ENCODE results near the gene MAP2K7. TPM values are rescaled to one million over a fixed set of nuclear protein-coding genes. Genes with fewer than 3 reads are reported as not detected.
A peak's percentile ranks its signal among the peaks of the same experiment; 100 is the strongest.

The MAP2K7 gene
- total and polyA plus RNA-seq, 7 donors, result 12.5 to 27.8 (median 16.5) TPM

DNA sequence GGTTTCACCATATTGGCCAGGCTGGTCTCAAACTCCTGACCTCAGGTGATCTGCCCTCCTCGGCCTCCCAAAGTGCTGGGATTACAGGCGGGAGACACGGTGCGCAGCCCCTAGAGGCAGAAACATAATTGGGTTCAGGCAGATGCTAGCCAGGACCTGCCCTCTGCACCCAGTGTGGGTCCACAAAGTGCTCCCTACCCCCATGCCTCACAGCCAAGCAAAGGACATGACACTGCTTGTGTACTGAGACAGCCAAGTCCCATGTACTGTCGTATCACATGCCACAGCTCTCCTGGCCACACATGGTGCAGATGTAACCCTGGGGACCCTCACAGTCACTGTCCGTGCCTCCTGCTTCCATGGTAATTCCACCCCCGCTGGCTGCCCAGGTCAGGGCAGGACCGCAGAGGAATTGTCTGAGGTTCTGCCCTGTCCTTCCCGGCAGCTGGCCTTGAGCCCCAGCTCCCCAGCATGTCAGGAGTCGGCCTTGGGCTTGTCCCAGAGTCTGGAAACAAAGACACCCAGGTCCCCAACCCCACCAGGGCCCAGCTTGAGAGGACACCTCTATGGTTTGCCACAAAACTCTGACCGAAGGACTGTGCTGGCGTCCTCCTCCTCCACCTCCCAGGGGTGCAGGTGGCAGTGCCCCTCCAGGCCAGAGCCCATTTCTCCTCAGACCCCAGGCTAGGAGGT, 37.1 kb upstream of the MAP2K7 start:
- no peak for DNase-seq
- Histone ChIP-seq H3K27ac (no peak overlapping the region), H3K4me1 (peaks cover 0 to 43% (median 37%) of the 10 kb centered on the region in 4 donors), H3K9me3 (no peaks in the 10 kb centered on the region), H3K27me3 (peaks cover 23 to 70% (median 50%) of the 10 kb centered on the region in 3 donors), H3K36me3 (no peaks in the 10 kb centered on the region), H3K4me3 (no peak overlapping the region)
- TF ChIP-seq POLR2AphosphoS5 (IDR thresholded peaks at IDR 0.05), result no peak
- TF ChIP-seq POLR2A (IDR thresholded peaks at IDR 0.05), result no peak
- TF ChIP-seq EP300 (IDR thresholded peaks at IDR 0.05), result no peak
- TF ChIP-seq CTCF (IDR thresholded peaks at IDR 0.05), result no peak
- intact Hi-C loops (cut with DNase I), result loop anchor here (5.0 kb wide), 1 partner anchor 36 kb away; the partner anchor contains the start of gene MAP2K7
- 67 to 78% methylated on average over 12 of the region's 12 CpGs for WGBS, 2 donors

- Histone ChIP-seq H3K4me1 (peaks cover 0 to 43% (median 37%) of the 10 kb centered on the region in 4 donors), H3K9me3 (no peaks in the 10 kb centered on the region), H3K27ac (no peak overlapping the region), H3K4me3 (no peak overlapping the region), H3K36me3 (no peaks in the 10 kb centered on the region), H3K27me3 (peaks cover 18 to 68% (median 46%) of the 10 kb centered on the region in 3 donors)
- DNase-seq, result no peak
- 84 to 90% methylated on average over 9 of the region's 9 CpGs for WGBS, 2 donors
- TF ChIP-seq CTCF (IDR thresholded peaks at IDR 0.05) (no peak), EP300 (IDR thresholded peaks at IDR 0.05) (no peak), POLR2A (IDR thresholded peaks at IDR 0.05) (no peak), POLR2AphosphoS5 (IDR thresholded peaks at IDR 0.05) (no peak)
- intact Hi-C loops (cut with DNase I), result loop anchor here (5.0 kb wide), 1 partner anchor 35 kb away; the partner anchor contains the start of gene MAP2K7
Observed at GRCh38 chr19:7867092-7867844, 36.4 kb upstream of the MAP2K7 start.

GRCh38 chr19:7868326-7868670, 35.4 kb upstream of the MAP2K7 start:
- no peaks in the 10 kb centered on the region for H3K36me3 ChIP-seq
- H3K27me3 ChIP-seq, result peaks cover 26 to 68% (median 52%) of the 10 kb centered on the region in 3 donors
- intact Hi-C loops (cut with DNase I), result loop anchor here (5.0 kb wide), 1 partner anchor 34 kb away; the partner anchor contains the start of gene MAP2K7
- TF ChIP-seq EP300 (IDR thresholded peaks at IDR 0.05) (no peak), POLR2A (IDR thresholded peaks at IDR 0.05) (no peak), CTCF (IDR thresholded peaks at IDR 0.05) (no peak), POLR2AphosphoS5 (IDR thresholded peaks at IDR 0.05) (no peak)
- H3K9me3 ChIP-seq, result no peaks in the 10 kb centered on the region
- H3K4me3 ChIP-seq, result peak overlapping the region in 3 of 4 donors; percentile 29 to 46 (median 42)
- peaks cover 0 to 40% (median 34%) of the 10 kb centered on the region in 4 donors for H3K4me1 ChIP-seq
- WGBS, 2 donors, result 5 to 13% methylated on average over 21 of the region's 21 CpGs
- DNase-seq, result no peak
- H3K27ac ChIP-seq, result no peak overlapping the region

- no peak for TF ChIP-seq EP300 (IDR thresholded peaks at IDR 0.05)
- TF ChIP-seq CTCF (IDR thresholded peaks at IDR 0.05), result peak in 1 of 4 experiments; percentile 86
- intact Hi-C loops (cut with DNase I), result loop anchor here (5.0 kb wide), 1 partner anchor 33 kb away; the partner anchor contains the start of gene MAP2K7
- Histone ChIP-seq H3K4me3 (peak overlapping the region in 3 of 4 donors; percentile 29 to 46 (median 42)), H3K27ac (peak overlapping the region; percentile 33 to 72 (median 46)), H3K9me3 (no peaks in the 10 kb centered on the region), H3K27me3 (peaks cover 29 to 68% (median 54%) of the 10 kb centered on the region in 3 donors), H3K36me3 (no peaks in the 10 kb centered on the region), H3K4me1 (peaks cover 0 to 46% (median 40%) of the 10 kb centered on the region in 4 donors)
- no peak for DNase-seq
- 1% methylated on average over 67 of the region's 67 CpGs for WGBS, 2 donors
Observed at GRCh38 chr19:7868671-7869452, 34.8 kb upstream of the MAP2K7 start.
